PFSK-1 (cell line): ENCODE data around the gene VTI1A.

Source experiments
- FOXP2 ChIP-seq: optimal IDR thresholded peaks from 2 replicates; pipeline ENCODE3; 2011; ENCODE audit warnings: borderline replicate concordance, control low read depth, inconsistent platforms; ENCODE audit not compliant: insufficient read depth; ENCODE audit errors: extremely low read length, extremely low read depth
- POLR2AphosphoS5 ChIP-seq: IDR thresholded peaks from 2 replicates; pipeline ENCODE4 v1.6.1; 2012; ENCODE audit warnings: low read depth, mild to moderate bottlenecking, control low read depth, low read length, moderate library complexity
- REST ChIP-seq, 2 experiments: IDR thresholded peaks; 2 replicates each; pipeline versions ENCODE4 v1.6.1 to v1.8.0; 2011 to 2012; ENCODE audit warnings: low read depth in 2 of 2, low read length in 2 of 2, control low read depth in 1 of 2, inconsistent platforms in 1 of 2, mild to moderate bottlenecking in 1 of 2, moderate library complexity in 1 of 2; ENCODE audit not compliant: insufficient read depth in 1 of 2
- SIN3A ChIP-seq: IDR thresholded peaks from 2 replicates; pipeline ENCODE4 v1.6.1; 2012; ENCODE audit warnings: mild to moderate bottlenecking, low read length, moderate library complexity, borderline replicate concordance; ENCODE audit not compliant: insufficient read depth
- TAF1 ChIP-seq: IDR thresholded peaks from 2 replicates; pipeline ENCODE4 v1.6.1; 2012; ENCODE audit warnings: low read length, control low read depth, borderline replicate concordance; ENCODE audit not compliant: insufficient read depth

VTI1A gene

GRCh38 chr10:112409299-112409698, 37.7 kb upstream of the VTI1A start:
- TF ChIP-seq REST (IDR thresholded peaks at IDR 0.05; ENCODE audit: insufficient read depth in 1 of 2, low read depth in 2 of 2, low read length in 2 of 2) (no peak), SIN3A (no peak)

GRCh38 chr10:112409755-112410154, 37.3 kb upstream of the VTI1A start:
- TF ChIP-seq REST (IDR thresholded peaks at IDR 0.05; ENCODE audit: insufficient read depth in 1 of 2, low read depth in 2 of 2, low read length in 2 of 2): no peak
- no peak for TF ChIP-seq TAF1
- no peak for TF ChIP-seq SIN3A
- TF ChIP-seq POLR2AphosphoS5: no peak
- TF ChIP-seq FOXP2: no peak

- no peak for TF ChIP-seq FOXP2
- TF ChIP-seq SIN3A: no peak
- TF ChIP-seq TAF1: no peak
- TF ChIP-seq POLR2AphosphoS5: no peak
- no peak for TF ChIP-seq REST (IDR thresholded peaks at IDR 0.05; ENCODE audit: insufficient read depth in 1 of 2, low read depth in 2 of 2, low read length in 2 of 2)
These were observed 34.3 kb upstream of the VTI1A start for GRCh38 chr10:112412696-112413095.

- no peak for TF ChIP-seq SIN3A
- TF ChIP-seq TAF1: no peak
- TF ChIP-seq REST (IDR thresholded peaks at IDR 0.05; ENCODE audit: insufficient read depth in 1 of 2, low read depth in 2 of 2, low read length in 2 of 2): no peak
- no peak for TF ChIP-seq FOXP2
- no peak for TF ChIP-seq POLR2AphosphoS5
These were observed 25.3 kb upstream of the VTI1A start for GRCh38 chr10:112421731-112422130.

- TF ChIP-seq REST (IDR thresholded peaks at IDR 0.05; ENCODE audit: insufficient read depth in 1 of 2, low read depth in 2 of 2, low read length in 2 of 2) (no peak), SIN3A (no peak), FOXP2 (no peak), TAF1 (no peak), POLR2AphosphoS5 (no peak)
These were observed 22.4 kb upstream of the VTI1A start for GRCh38 chr10:112424651-112425050.
